WERI-Rb-1 (cell line): Measurements from ENCODE around the gene CREG1.

Source experiments
- DNase-seq: peaks from one replicate; pipeline ENCODE4 v3.0.0-alpha.2; 2020
- H3K27ac ChIP-seq: fragments of 250-450 bp; sonication (Bioruptor Pico); 2 replicates; pipeline ENCODE4 v1.5.1; 2020; ENCODE audit warnings: mild to moderate bottlenecking, moderate library complexity
- H3K27me3 ChIP-seq: fragments of 250-450 bp; sonication (Bioruptor Pico); 2 replicates; pipeline ENCODE4 v1.5.1; 2021; ENCODE audit warnings: mild to moderate bottlenecking, low read depth, moderate library complexity; ENCODE audit not compliant: insufficient read depth, severe bottlenecking
- H3K36me3 ChIP-seq: fragments of 250-450 bp; sonication (Bioruptor Pico); 2 replicates; pipeline ENCODE4 v1.5.1; 2020; ENCODE audit warnings: mild to moderate bottlenecking, moderate library complexity
- H3K4me3 ChIP-seq: 2 replicates; pipeline ENCODE4 v1.5.1; 2011; ENCODE audit warnings: low read depth, mild to moderate bottlenecking, control low read depth, low read length
- H3K9me3 ChIP-seq: fragments of 250-450 bp; sonication (Bioruptor Pico); 2 replicates; pipeline ENCODE4 v1.5.1; 2021; ENCODE audit warnings: mild to moderate bottlenecking, moderate library complexity; ENCODE audit not compliant: severe bottlenecking
- CTCF ChIP-seq: IDR thresholded peaks from 2 replicates; pipeline ENCODE4 v1.5.1; 2011; ENCODE audit warnings: low read depth, mild to moderate bottlenecking, control low read depth, inconsistent platforms, low read length

Gene CREG1

GRCh38 chr1:167510244-167510643 is 43.3 kb downstream of the CREG1 start:
- Histone ChIP-seq H3K9me3 (no peaks in the 10 kb centered on the region), H3K27ac (no peak overlapping the region), H3K4me3 (no peak overlapping the region), H3K36me3 (no peaks in the 10 kb centered on the region), H3K27me3 (no peaks in the 10 kb centered on the region)
- no peak for TF ChIP-seq CTCF
- no peak for DNase-seq

- Histone ChIP-seq H3K27me3 (no peaks in the 10 kb centered on the region), H3K9me3 (no peaks in the 10 kb centered on the region), H3K36me3 (no peaks in the 10 kb centered on the region), H3K27ac (no peak overlapping the region), H3K4me3 (no peak overlapping the region)
- DNase-seq = no peak
- TF ChIP-seq CTCF = no peak
Observed at GRCh38 chr1:167509587-167509986, 44.0 kb downstream of the CREG1 start.

GRCh38 chr1:167507719-167508118 is 45.8 kb downstream of the CREG1 start:
- DNase-seq = no peak
- H3K36me3 ChIP-seq = no peaks in the 10 kb centered on the region
- H3K27me3 ChIP-seq = no peaks in the 10 kb centered on the region
- no peak for TF ChIP-seq CTCF
- H3K4me3 ChIP-seq = no peak overlapping the region
- no peak overlapping the region for H3K27ac ChIP-seq
- H3K9me3 ChIP-seq = no peaks in the 10 kb centered on the region

- no peaks in the 10 kb centered on the region for H3K36me3 ChIP-seq
- no peak for DNase-seq
- no peak overlapping the region for H3K27ac ChIP-seq
- H3K4me3 ChIP-seq = no peak overlapping the region
- no peaks in the 10 kb centered on the region for H3K9me3 ChIP-seq
- no peaks in the 10 kb centered on the region for H3K27me3 ChIP-seq
- no peak for TF ChIP-seq CTCF
Observed at GRCh38 chr1:167504467-167504827, 49.1 kb downstream of the CREG1 start.

GRCh38 chr1:167503626-167504466 is 49.7 kb downstream of the CREG1 start:
- no peaks in the 10 kb centered on the region for H3K36me3 ChIP-seq
- H3K27ac ChIP-seq = no peak overlapping the region
- no peak for TF ChIP-seq CTCF
- H3K27me3 ChIP-seq = no peaks in the 10 kb centered on the region
- DNase-seq = no peak
- no peak overlapping the region for H3K4me3 ChIP-seq
- no peaks in the 10 kb centered on the region for H3K9me3 ChIP-seq
